22Rv1 (cell line): ENCODE measurements around the gene CDA.

Experiments
- CTCF ChIP-seq: fragments of 450-650 bp; IDR thresholded peaks from 2 replicates; pipeline ENCODE4 v1.5.1; 2017; ENCODE audit warnings: mild to moderate bottlenecking
- ZFX ChIP-seq: fragments of 450-650 bp; IDR thresholded peaks from 2 replicates; pipeline ENCODE4 v1.6.1; 2017; ENCODE audit warnings: antibody characterized with exemption, borderline replicate concordance

DNA sequence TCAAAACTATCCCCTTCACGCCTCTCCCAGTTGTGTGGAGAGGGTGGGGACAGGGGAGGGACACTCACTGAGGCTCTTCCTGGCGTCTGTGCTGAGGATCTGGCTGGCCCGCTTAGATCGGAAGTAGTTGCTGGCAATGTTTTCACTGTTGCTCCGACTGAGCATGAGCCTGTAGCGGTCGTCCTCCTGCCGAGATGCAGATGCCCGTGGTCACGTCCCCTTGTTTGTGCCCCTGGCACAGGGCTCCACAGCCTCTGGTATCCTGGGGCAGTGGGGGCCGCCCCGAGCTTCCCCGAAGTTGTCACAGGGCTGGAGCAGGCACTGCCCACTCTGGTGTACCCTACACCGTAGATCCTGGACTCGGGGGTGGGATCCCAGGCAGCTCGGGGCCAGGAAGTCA is 77.2 kb downstream of the CDA start:
- TF ChIP-seq CTCF (no peak), ZFX (no peak)
